Activated naive CD8-positive, alpha-beta T cell (primary cell): ENCODE results near the gene FAM78B.

Experiments
- H3K27ac Mint-ChIP-seq: one replicate; pipeline ENCODE4 v1.8.0; 2021; ENCODE audit warnings: mixed read lengths
- H3K27me3 Mint-ChIP-seq: one replicate; pipeline ENCODE4 v1.8.0; 2021; ENCODE audit warnings: mixed read lengths
- H3K36me3 Mint-ChIP-seq: one replicate; pipeline ENCODE4 v1.8.0; 2021; ENCODE audit warnings: mixed read lengths
- H3K4me1 Mint-ChIP-seq: one replicate; pipeline ENCODE4 v1.8.0; 2021; ENCODE audit warnings: low read depth, mixed read lengths
- H3K4me3 Mint-ChIP-seq: one replicate; pipeline ENCODE4 v1.8.0; 2021; ENCODE audit warnings: mild to moderate bottlenecking, mixed read lengths
- H3K9me3 Mint-ChIP-seq: one replicate; pipeline ENCODE4 v1.8.0; 2021; ENCODE audit warnings: low read depth, mixed read lengths

The FAM78B gene

DNA sequence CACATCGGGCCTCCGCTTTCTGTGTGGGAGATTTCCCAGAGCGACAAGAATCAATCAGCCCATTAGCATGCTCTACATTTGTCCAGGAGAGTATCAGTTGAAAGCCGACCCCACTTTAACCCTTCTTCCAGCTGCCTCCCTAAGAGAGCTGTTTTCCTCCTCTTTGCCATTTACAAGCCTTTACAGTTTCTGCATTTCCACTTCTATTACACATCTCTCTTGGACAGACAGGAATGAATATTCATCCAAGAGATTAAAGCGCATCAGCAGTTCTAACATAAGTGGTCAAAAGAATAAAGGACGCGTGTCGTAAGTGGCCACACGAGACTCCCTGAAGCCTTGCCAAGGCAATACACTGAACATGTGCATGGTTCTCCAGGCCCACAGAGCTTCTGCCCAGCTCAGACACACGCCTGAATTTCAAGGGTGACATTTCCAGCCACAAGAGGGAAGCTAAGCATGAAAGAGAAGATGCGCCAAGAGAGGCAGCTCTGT lies 47.3 kb downstream of the FAM78B start:
- no peak overlapping the region for H3K27ac Mint-ChIP-seq
- no peak overlapping the region for H3K4me3 Mint-ChIP-seq
- peaks cover 4% of the 10 kb centered on the region for H3K27me3 Mint-ChIP-seq
- H3K4me1 Mint-ChIP-seq, result no peaks in the 10 kb centered on the region
- H3K36me3 Mint-ChIP-seq, result no peaks in the 10 kb centered on the region
- H3K9me3 Mint-ChIP-seq, result no peaks in the 10 kb centered on the region

DNA sequence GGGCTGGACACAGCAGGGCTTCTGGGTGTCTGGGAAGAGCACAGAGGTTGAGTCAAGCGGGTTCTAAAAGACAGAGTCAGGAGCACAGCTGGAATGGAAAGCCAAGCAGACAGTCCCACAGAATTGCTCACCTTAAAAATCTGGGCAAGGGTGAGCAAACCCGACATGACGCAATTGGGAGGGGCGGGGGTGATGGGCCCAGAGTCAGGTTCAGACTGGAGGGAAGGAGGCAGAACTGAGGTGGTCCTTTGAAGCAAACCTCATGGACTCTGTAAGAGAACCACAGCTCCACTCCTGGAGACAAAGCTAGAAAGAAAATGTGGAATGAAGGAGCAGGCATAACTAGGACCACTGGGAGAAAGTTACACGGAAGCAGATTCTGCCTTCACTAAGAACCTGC lies 49.0 kb downstream of the FAM78B start:
- H3K9me3 Mint-ChIP-seq, result no peaks in the 10 kb centered on the region
- H3K4me1 Mint-ChIP-seq, result no peaks in the 10 kb centered on the region
- no peak overlapping the region for H3K4me3 Mint-ChIP-seq
- peaks cover 4% of the 10 kb centered on the region for H3K27me3 Mint-ChIP-seq
- H3K27ac Mint-ChIP-seq, result no peak overlapping the region
- H3K36me3 Mint-ChIP-seq, result no peaks in the 10 kb centered on the region

DNA sequence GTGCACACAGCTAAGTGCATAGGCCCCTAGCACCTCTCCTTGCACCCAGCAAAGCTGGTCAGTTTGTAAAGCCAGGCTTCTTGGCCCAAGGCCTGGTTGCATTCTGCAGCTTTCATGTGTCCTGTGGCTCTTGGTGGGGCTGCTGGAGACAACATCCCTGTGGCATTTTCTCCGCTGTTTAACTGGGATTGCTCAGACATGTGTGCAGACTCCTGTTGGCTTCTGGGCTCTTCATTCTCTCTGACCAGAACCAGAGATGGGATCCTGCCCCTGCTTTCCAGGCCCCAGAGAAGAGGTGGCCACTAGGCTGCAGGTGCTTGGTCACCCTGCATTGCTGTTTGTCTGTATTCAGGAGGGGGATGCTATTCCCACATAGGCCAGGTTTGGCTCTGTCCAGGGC lies 50.8 kb downstream of the FAM78B start:
- H3K9me3 Mint-ChIP-seq, result no peaks in the 10 kb centered on the region
- no peak overlapping the region for H3K4me3 Mint-ChIP-seq
- no peak overlapping the region for H3K27ac Mint-ChIP-seq

DNA sequence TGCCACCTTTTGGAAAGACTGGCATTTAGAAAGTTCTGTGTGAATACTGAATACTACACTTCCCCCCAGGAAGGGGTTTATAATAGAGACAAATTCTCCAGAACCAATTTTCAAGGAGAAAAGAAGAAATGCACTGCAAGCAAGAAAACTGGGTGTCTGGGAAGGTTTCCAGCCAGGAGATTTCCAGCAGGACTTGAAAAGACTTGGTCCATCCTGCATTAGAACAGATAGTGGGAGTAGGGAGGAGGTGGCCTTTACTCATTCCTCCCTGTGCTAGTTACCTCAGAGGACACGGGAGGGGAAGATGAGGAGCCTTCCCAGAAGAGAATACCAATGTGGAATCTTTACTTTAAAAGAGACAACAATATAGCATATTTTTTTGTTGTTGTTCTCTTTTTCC lies 52.4 kb downstream of the FAM78B start:
- H3K9me3 Mint-ChIP-seq, result no peaks in the 10 kb centered on the region
- no peaks in the 10 kb centered on the region for H3K27me3 Mint-ChIP-seq
- H3K27ac Mint-ChIP-seq, result no peak overlapping the region
- no peaks in the 10 kb centered on the region for H3K36me3 Mint-ChIP-seq
- H3K4me1 Mint-ChIP-seq, result no peaks in the 10 kb centered on the region
- H3K4me3 Mint-ChIP-seq, result no peak overlapping the region

More for the DNA sequence above, 50.8 kb downstream of the FAM78B start:
- Mint-ChIP-seq H3K36me3 (no peaks in the 10 kb centered on the region), H3K27me3 (peaks cover 4% of the 10 kb centered on the region), H3K4me1 (no peaks in the 10 kb centered on the region)

DNA sequence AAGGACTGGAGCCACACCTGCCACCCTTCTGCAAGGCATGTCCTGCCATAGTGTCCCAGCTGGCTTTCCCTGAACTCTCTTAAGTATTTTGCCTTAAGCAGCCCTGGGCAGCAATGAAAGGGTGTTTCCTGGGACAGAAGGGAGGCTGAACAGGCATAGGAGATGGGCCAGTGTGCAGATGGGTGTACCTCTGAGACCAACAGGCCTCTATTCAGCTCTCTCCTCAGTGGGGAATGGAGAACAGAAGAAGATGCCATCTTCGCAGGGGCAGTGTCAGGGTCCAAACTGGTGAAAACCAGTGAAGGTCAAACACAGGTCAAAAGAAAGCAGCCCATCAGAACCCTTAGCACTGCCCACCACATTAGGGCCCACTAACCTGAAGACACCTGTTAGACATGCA lies 53.2 kb downstream of the FAM78B start:
- Mint-ChIP-seq H3K4me3 (no peak overlapping the region), H3K9me3 (no peaks in the 10 kb centered on the region), H3K27me3 (no peaks in the 10 kb centered on the region), H3K36me3 (no peaks in the 10 kb centered on the region), H3K27ac (no peak overlapping the region), H3K4me1 (no peaks in the 10 kb centered on the region)

DNA sequence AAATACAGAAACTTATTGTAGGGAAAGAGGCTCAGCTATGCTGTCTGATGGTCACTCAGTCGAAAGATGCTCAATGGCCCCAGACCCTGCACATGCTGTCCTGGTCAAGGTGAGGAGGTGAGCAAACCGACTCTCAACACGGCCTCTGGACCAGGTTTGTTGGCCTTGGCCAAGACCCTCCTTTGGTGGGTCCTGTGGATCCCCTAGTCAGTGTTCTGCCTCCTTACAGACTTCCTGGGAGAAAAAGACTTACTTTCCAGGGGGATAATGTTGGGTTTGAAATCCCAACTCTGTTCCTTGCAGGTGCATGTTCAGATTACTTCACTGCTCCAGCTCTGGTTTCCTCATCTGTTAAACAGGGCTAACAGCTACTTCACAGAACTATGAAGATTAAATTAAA lies 53.8 kb downstream of the FAM78B start:
- Mint-ChIP-seq H3K27me3 (no peaks in the 10 kb centered on the region), H3K36me3 (no peaks in the 10 kb centered on the region), H3K27ac (no peak overlapping the region), H3K9me3 (no peaks in the 10 kb centered on the region), H3K4me3 (no peak overlapping the region), H3K4me1 (no peaks in the 10 kb centered on the region)

DNA sequence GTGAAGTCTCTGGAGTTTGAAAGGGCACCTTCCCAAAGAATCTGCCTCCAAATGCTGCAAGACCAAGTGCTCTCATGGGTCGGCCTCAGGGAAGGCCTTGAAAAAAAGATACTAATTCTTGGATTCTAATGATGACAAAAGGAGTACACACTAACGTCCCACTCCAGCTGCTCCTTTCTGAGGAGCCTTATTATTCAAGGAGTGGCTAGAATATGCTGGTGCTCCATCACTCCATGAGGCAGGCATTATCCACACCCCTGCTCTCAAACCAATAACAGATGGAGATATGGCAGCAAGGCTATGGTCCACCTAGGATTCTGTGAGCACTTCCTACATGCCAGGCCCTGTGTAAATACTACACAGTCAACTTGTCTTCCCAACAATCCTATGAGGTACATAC lies 54.4 kb downstream of the FAM78B start:
- Mint-ChIP-seq H3K4me1 (no peaks in the 10 kb centered on the region), H3K27me3 (no peaks in the 10 kb centered on the region), H3K4me3 (no peak overlapping the region), H3K9me3 (no peaks in the 10 kb centered on the region), H3K36me3 (no peaks in the 10 kb centered on the region), H3K27ac (no peak overlapping the region)

DNA sequence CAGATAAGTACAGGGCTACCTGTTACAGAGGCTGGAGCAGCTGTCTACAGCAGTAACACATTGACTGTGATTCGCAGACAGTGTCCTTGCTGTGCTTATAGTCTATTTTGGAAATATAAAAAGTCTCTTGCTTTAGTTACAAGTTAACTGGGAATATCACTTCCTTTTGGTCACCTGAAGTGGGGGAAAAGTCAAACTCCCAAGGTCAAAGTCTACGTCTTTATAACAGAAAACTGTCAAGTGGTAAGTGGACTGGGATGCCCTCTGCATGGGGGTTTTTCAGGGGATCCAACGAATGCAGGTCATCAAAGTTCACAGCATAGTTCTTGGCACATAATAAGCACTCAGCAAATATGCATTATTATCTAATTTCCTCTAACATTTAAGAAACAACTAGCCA lies 55.4 kb downstream of the FAM78B start:
- H3K27me3 Mint-ChIP-seq, result no peaks in the 10 kb centered on the region
- no peak overlapping the region for H3K27ac Mint-ChIP-seq
- no peaks in the 10 kb centered on the region for H3K36me3 Mint-ChIP-seq
- peaks cover 7% of the 10 kb centered on the region for H3K9me3 Mint-ChIP-seq
- H3K4me3 Mint-ChIP-seq, result no peak overlapping the region
- no peaks in the 10 kb centered on the region for H3K4me1 Mint-ChIP-seq

DNA sequence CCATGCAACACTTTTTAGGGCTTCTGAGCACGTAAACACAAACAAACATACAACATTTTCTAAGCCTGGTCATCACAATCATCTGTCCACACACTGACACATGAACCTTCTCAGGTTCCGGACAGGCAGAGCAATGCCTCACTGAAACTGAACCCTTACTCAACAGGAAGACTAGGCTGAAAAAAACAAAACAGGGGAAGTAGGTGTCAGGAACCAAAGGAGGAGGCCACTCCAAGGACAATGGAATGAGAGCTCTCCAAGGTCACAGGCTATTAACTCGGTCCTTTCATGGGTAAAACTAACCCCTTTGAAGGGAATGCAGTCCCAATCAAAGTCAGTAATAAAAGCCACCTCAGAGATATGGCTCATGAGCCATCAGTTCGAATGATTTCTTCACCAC lies 76.6 kb downstream of the FAM78B start:
- H3K27ac Mint-ChIP-seq, result no peak overlapping the region
- H3K4me1 Mint-ChIP-seq, result peaks cover 3% of the 10 kb centered on the region
- peaks cover 3% of the 10 kb centered on the region for H3K36me3 Mint-ChIP-seq
- H3K27me3 Mint-ChIP-seq, result peaks cover 3% of the 10 kb centered on the region
- no peak overlapping the region for H3K4me3 Mint-ChIP-seq
- no peaks in the 10 kb centered on the region for H3K9me3 Mint-ChIP-seq

DNA sequence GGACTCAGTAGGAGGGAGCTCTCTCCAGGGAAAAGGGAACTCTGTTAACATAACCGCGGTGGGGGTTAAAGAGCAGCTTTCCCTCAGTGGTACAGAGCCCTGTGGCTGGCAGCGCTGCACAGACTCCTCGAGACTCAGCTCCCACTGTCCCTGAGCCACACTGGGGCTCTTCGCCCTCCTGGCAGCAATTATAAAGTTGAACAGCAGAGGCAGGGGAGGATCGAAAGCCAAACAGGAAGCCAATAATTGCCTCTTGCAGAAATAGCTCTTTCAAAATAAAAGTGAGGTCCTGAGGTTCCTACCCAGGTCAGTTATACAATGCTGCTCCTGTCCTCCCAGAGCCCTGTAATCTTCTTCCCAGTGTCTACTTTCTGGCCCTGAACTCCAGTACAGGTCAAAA lies 77.0 kb downstream of the FAM78B start:
- Mint-ChIP-seq H3K9me3 (no peaks in the 10 kb centered on the region), H3K36me3 (peaks cover 3% of the 10 kb centered on the region), H3K27me3 (peaks cover 3% of the 10 kb centered on the region), H3K27ac (no peak overlapping the region), H3K4me3 (no peak overlapping the region), H3K4me1 (peaks cover 3% of the 10 kb centered on the region)

DNA sequence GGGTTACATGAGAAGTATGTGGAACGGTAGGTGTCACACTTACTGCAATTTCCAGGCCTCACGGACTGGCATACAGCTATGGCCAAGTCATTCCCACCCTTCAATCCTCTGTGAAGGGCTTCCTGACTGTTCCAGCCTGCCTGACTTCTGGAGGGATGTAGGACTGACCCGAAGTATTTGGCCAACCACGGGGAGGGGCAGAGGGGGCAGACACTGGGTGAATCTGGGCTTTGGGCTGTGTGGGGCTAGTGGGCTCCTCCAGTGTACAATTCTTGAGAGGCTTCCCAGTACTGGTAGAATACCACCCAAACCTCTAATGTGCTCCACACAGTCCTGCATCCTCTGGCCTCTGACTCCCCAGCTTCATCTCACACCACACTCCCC lies 78.2 kb downstream of the FAM78B start:
- Mint-ChIP-seq H3K27me3 (peaks cover 3% of the 10 kb centered on the region), H3K9me3 (no peaks in the 10 kb centered on the region), H3K36me3 (peaks cover 3% of the 10 kb centered on the region)

DNA sequence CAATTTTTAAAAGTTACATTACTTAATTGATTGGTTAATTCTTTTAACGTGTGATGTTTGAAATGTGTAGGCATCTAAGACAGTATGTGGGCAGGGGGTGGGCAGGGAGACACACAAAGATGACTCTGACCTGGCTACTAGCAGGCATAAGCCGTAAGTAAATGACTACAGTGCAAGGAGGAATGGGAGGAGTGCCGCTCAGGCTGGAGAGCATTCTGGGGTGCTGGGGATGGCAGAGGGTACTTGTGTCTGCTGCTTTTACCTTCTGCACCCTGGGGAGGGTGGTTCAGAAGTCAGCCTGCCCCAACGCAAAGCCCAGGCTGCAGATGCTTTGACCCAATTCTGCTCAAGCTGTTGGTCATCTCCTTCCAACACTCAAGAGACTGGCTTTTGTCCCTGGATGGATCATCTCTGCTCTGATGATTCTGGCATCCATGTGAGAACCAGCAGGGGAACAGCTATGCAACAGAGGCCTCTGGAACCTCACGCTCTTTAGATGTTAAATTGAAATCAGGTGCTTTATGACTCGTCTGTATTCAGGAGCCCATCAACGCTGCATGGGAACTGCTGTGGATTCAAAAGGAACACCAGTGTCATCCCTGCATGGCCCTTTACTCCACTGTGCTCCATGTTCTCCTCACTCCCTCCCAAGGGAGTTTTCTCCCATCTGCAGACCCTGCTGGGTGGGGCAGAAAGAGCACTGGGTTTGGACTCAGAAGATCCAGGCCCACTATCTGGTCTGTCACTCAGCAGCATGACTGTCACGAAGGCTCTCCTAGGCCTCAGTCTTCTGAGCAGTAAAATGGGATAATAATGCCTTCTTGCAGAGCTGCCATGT lies 78.8 kb downstream of the FAM78B start:
- Mint-ChIP-seq H3K27ac (no peak overlapping the region), H3K9me3 (no peaks in the 10 kb centered on the region), H3K4me1 (peaks cover 11% of the 10 kb centered on the region), H3K27me3 (peaks cover 3% of the 10 kb centered on the region), H3K4me3 (no peak overlapping the region), H3K36me3 (peaks cover 3% of the 10 kb centered on the region)

More for the DNA sequence above, 78.2 kb downstream of the FAM78B start:
- Mint-ChIP-seq H3K4me1 (peaks cover 10% of the 10 kb centered on the region), H3K4me3 (no peak overlapping the region), H3K27ac (no peak overlapping the region)

DNA sequence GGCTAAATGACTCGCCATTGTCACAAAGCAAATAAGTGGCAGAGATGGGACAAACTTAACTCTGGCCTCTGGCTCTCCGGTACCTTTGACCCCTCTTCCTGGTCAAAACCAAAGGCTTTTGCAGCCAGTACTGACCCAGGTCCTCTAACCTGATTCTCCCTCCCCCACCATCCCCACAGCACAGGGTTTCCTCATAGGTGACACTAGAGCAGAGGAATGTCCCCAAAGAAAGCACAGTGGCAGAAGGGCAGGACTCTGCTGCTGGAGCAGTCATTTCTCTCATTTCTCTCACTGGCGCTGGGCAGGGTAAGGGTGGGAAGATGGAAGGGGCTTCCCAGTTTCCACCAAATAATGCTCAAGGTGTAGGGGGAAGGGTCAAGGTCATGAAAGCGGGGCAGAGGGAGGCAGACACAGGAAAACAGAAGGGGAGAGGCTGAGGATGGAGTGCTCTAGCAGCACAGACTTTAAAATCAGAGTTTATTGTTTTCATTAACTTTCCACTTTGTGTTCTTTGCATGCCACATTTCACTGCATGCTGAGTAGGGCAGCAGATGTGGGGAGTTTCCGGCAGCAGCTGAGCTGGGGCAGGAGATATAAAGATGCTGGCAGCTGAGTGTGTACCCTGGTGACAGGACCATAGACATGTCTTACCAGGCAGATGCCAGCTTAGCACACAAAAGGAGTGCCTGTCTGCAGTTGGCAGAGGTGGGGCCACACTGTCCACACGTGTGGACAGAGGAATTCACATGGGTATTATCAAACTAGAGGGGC lies 80.5 kb downstream of the FAM78B start:
- Mint-ChIP-seq H3K27me3 (peaks cover 4% of the 10 kb centered on the region), H3K27ac (no peak overlapping the region), H3K9me3 (no peaks in the 10 kb centered on the region), H3K4me3 (no peak overlapping the region), H3K4me1 (peaks cover 18% of the 10 kb centered on the region), H3K36me3 (peaks cover under 1% of the 10 kb centered on the region)

DNA sequence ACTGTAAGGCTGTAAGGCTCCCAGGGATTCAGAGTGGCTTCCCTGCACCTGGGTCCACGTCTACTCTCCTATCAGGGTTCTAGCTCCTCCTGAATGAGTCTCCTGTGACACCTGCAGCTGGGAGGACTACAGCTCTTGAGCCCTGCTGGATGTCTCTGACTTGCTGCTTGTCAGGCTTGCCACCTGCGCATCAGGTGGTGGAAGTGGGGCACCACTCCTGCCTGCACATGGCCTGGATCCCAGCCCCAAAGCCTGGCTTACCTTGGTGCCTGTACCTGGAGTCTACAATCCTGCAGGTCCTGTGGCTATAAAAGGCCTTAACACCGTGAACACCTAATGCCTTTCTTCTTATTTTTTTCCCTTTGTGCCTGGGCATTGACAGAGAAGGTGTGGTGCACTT lies 82.2 kb downstream of the FAM78B start:
- Mint-ChIP-seq H3K9me3 (no peaks in the 10 kb centered on the region), H3K27ac (no peak overlapping the region), H3K4me3 (no peak overlapping the region), H3K4me1 (peaks cover 28% of the 10 kb centered on the region), H3K27me3 (peaks cover 4% of the 10 kb centered on the region), H3K36me3 (no peaks in the 10 kb centered on the region)

DNA sequence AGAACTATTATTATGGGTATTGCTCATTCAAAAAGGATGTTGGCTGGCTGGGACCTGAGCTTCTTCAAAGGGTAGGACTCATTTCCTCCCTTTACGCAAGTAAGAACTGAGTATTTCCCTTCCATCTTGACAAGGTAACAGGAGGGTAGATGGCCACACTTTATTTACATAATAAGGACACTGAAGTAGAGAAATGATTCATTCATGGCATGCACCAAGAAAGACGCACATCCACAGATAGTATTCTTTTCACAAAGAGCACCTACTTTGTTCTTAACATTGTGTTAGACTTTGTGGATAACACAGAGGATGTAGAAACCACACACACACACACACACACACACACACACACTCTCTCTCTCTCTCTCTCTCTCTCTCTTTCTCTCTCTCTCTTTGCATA lies 82.9 kb downstream of the FAM78B start:
- no peaks in the 10 kb centered on the region for H3K9me3 Mint-ChIP-seq

More for the DNA sequence above, 82.9 kb downstream of the FAM78B start:
- Mint-ChIP-seq H3K27me3 (peaks cover 2% of the 10 kb centered on the region), H3K27ac (no peak overlapping the region), H3K36me3 (no peaks in the 10 kb centered on the region), H3K4me3 (no peak overlapping the region), H3K4me1 (peaks cover 28% of the 10 kb centered on the region)
